ENCODE data around the gene P4HA2.

The P4HA2 gene

DNA sequence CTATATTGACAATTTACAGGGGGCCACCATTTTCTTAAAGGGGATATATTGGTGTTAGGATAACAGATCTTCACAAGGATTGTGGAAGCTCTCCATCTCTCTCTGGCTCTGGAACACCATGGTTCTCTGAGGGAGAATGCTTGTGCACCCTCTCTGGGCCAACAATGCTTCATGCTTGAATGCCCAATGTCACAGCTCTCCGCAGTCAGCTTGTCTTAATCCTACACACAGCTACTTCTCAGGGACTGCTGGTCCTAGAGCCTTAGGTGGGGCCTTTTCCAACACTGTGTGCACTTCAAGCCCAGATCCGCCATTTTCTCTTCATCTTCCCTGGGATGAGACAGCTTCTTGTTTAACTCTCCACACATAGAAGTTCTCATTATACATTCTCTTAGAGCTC is 22.9 kb upstream of the P4HA2 start:
- DNase-seq (ENCODE audit: low read depth in 2 of 2, low spot score in 1 of 2) = no peak

- DNase-seq (ENCODE audit: low read depth in 2 of 2, low spot score in 1 of 2) = no peak
These were observed 19.2 kb upstream of the P4HA2 start for GRCh38 chr5:132246806-132247205.

- DNase-seq (ENCODE audit: low read depth in 2 of 2, low spot score in 1 of 2) = no peak
These were observed 17.9 kb upstream of the P4HA2 start for GRCh38 chr5:132245593-132245992.

DNA sequence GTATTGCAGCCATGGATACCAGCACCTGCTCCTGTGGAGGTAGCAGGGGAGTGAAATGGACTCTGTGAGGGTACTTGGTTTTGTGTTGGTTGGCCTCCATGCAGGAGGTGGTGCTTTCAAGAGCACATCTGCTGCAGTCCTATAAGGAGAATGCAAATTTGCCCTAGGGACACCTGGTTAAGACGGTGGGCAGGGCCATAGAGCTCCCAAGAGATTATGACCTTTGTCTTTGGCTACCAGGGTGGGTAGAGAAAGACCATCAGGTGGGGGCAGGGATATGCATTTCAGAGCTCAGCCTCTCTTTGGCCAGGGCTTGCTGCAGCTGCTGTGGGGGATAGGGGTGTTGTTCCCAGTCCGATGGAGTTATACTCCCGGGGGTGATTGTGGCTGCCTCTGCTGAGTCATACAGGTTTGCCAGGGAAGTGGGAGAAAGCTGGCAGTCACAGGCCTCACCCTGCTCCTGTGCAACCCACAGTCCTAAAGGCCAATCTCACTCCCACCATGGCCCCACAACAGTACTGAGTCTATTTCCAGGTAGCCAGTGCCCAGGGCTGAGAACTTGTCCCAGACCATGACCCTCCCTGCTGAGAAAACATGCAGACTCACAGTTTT is 15.8 kb upstream of the P4HA2 start:
- DNase-seq (ENCODE audit: low read depth in 2 of 2, low spot score in 1 of 2) = no peak

- no peak for DNase-seq (ENCODE audit: low read depth in 2 of 2, low spot score in 1 of 2)
These were observed 12.1 kb upstream of the P4HA2 start for GRCh38 chr5:132239776-132240175.

DNA sequence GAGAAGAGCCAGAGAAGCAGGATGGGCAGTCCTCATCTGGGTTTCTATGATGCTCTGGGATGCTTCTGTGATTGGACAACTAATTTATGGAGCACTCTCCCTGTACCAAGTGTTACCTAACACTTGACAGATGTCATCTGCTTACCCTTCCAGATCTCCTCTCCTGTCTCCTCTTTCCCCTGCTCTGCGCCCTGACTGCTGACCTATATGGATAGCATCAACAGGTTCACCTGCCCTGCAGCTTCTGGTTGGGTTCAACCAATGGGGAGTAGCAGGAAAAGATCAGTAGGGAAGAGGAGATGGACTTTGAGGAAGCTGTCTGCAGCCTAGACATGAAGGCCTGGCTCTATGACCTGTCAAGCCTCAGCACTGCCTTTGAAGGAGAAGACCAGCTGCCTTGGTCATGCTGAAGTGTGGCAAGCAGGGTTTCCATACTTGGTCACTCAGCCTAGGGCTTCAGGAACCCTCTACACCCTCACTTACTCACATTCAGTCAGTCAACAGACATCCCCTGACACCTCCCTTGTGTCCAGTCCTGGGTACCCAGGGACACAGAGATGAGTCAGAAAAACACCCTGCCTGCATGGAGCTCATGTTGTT is 11.3 kb upstream of the P4HA2 start:
- DNase-seq (ENCODE audit: low read depth in 2 of 2, low spot score in 1 of 2) = no peak

GRCh38 chr5:132238169-132238744 is 10.6 kb upstream of the P4HA2 start:
- peak; percentile 46 to 60 for DNase-seq (ENCODE audit: low read depth in 2 of 2, low spot score in 1 of 2)

GRCh38 chr5:132237670-132238069 is 10.0 kb upstream of the P4HA2 start:
- DNase-seq (ENCODE audit: low read depth in 2 of 2, low spot score in 1 of 2) = no peak

- no peak for DNase-seq (ENCODE audit: low read depth in 2 of 2, low spot score in 1 of 2)
These were observed 9.5 kb upstream of the P4HA2 start for GRCh38 chr5:132237141-132237540.

- no peak for DNase-seq (ENCODE audit: low read depth in 2 of 2, low spot score in 1 of 2)
These were observed 7.7 kb upstream of the P4HA2 start for GRCh38 chr5:132235340-132235739.

GRCh38 chr5:132234684-132235062 is 7.0 kb upstream of the P4HA2 start:
- no peak for DNase-seq (ENCODE audit: low read depth in 2 of 2, low spot score in 1 of 2)

- no peak for DNase-seq (ENCODE audit: low read depth in 2 of 2, low spot score in 1 of 2)
These were observed 6.4 kb upstream of the P4HA2 start for GRCh38 chr5:132233811-132234683.

GRCh38 chr5:132233081-132233480 is 5.4 kb upstream of the P4HA2 start:
- no peak for DNase-seq (ENCODE audit: low read depth in 2 of 2, low spot score in 1 of 2)

GRCh38 chr5:132232465-132232864 is 4.8 kb upstream of the P4HA2 start:
- DNase-seq (ENCODE audit: low read depth in 2 of 2, low spot score in 1 of 2) = no peak

DNA sequence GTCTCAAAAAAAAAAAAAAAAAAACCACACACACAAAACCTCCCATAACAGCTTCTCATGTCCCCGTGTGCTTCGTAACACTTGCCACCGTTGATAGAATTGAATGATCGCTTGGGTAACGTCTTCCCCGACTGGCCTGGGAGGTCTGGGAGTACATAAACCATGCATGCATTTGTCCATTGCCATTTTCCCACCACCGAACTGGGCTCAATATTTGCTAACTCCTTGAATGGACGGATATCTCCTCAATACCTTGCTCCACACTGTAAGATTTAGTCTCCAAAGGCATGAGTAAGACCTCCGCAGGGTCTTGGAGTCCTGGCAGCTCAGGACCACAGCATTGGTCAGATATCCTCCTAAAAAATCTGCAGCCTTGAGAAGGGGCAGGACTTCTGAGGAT is 3.2 kb upstream of the P4HA2 start:
- no peak for DNase-seq (ENCODE audit: low read depth in 2 of 2, low spot score in 1 of 2)

GRCh38 chr5:132229236-132229635 is 1.6 kb upstream of the P4HA2 start:
- no peak for DNase-seq (ENCODE audit: low read depth in 2 of 2, low spot score in 1 of 2)

DNA sequence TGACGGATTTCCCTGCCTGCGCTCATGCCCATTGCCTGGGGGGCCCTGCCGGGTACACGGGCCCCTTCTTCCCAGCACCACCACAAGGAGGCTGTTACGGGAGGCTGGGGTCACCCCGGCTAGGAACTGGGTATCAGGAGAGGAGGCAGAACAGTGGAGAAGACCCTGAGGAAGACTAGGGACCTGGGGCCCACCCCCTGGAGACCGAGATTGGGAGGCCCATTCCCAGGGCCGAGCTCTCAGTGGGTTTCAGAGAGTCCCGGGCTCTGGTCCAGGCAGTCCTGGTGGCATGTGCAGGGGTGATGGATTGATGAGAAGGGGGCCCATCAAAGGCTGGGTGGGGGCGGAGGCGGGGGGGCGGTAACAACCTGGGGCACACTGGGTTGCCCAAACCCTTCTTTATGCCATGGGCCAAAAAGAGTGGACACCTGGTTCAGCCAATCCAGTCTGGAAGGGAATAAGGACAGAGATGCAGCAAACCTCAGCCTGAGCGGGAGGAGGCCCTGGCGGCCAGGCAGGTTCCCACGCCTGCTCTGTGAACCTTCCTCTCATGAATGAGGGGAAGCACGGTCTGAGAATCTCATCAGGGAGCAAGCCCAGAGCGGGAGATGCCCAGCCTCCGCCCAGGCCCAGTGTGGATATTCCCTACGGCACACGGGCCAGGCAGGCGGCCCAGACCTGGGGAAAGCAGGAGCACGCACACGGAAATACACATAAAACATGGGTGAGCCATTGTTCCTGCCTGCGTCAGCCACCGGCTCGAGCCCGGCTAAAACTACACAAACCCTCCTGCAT is 785 bp upstream of the P4HA2 start:
- no peak for DNase-seq (ENCODE audit: low read depth in 2 of 2, low spot score in 1 of 2)

DNA sequence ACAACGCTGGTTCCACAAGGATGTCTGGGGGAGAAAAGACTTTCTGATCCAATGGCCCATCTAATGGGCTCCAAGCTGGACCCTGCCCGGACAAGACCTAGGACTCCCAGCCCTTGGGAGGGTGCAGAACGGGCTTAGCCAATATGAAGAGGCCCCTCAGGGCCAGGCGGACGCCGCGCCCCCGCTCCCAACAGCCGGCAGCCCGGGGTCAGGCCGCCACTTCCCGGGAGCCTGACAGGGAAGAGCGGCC is 493 bp downstream of the P4HA2 start:
- DNase-seq (ENCODE audit: low read depth in 2 of 2, low spot score in 1 of 2) = no peak

DNA sequence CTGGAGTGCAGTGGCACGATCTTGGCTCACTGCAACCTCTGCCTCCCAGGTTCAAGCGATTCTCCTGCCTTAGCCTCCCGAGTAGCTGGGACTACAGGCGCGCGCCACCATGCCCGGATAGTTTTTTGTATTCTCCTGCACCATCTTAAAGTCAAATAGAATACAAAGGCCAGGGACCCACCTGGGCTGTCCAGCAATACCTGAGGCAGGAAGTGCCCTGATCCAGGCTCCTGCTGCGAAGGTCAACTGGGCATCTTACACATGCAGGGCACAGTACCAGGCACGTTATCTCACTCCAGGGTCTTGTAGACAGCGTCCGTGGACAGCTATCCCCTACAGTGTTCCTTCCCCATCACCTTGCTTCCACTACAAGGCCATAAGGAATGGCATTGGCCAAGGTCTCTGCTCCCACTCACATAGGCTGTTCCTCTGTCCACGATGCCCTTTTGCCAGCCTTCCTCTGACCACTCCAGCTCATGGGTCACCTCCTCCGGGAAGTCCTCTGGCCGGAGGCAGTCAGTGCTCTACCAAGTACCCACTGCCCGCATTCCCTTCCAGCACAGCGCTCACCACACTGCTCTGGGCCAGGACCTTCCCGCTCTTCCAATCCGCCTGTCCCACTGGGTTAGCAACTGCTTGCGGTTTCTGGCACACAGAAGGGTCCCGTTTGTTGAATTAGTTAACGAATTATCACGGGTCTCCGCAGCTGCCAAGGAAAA is 978 bp downstream of the P4HA2 start:
- DNase-seq (ENCODE audit: low read depth in 2 of 2, low spot score in 1 of 2) = no peak

- no peak for DNase-seq (ENCODE audit: low read depth in 2 of 2, low spot score in 1 of 2)
These were observed 2.3 kb downstream of the P4HA2 start for GRCh38 chr5:132225165-132226032.

All from stimulated activated CD8-positive, alpha-beta memory T cell treated with anti-CD3 and anti-CD28 coated beads, Interleukin-4, amount 100 ng/mL, for 1 hour (primary cell).